Activated CD8-positive, alpha-beta T cell treated with anti-CD3 and anti-CD28 coated beads, Interleukin-2, amount 10 ng/mL, durations not matched to agents 7 days and 5 days (primary cell): Measurements from ENCODE around the gene SNRPB. TPM values are rescaled to one million over a fixed set of nuclear protein-coding genes. Genes with fewer than 3 reads are reported as not detected.

ENCODE experiments used
- ATAC-seq: fragments of 150-1000 bp; cut with Tn5 transposase; one replicate; pipeline ENCODE4 v1.10.0; 2021; ENCODE audit warnings: moderate library complexity
- CTCF ChIA-PET: fragments of 350-600 bp; sonication (Branson Sonifier 250); formaldehyde crosslinking; loops from one replicate; lab custom pipeline; 2021; ENCODE audit warnings: antibody characterized with exemption; lab: Charles Lee
- POLR2A ChIA-PET: fragments of 350-600 bp; sonication (Branson Sonifier 250); formaldehyde crosslinking; loops from one replicate; lab custom pipeline; 2021; ENCODE audit warnings: antibody characterized with exemption; lab: Charles Lee
- DNase-seq: peaks from one replicate; pipeline ENCODE4 v3.0.0-alpha.2; 2020
- H3K27ac Mint-ChIP-seq: one replicate; pipeline ENCODE4 v1.8.0; 2021; ENCODE audit warnings: mild to moderate bottlenecking, mixed read lengths
- H3K27me3 Mint-ChIP-seq: one replicate; pipeline ENCODE4 v1.8.0; 2021; ENCODE audit warnings: low read depth, mixed read lengths
- H3K36me3 Mint-ChIP-seq: one replicate; pipeline ENCODE4 v1.8.0; 2021; ENCODE audit warnings: low read depth, mixed read lengths
- H3K4me1 Mint-ChIP-seq: one replicate; pipeline ENCODE4 v1.8.0; 2021; ENCODE audit warnings: low read depth, mixed read lengths
- H3K4me3 Mint-ChIP-seq: one replicate; pipeline ENCODE4 v1.8.0; 2021; ENCODE audit warnings: mild to moderate bottlenecking, mixed read lengths
- H3K9me3 Mint-ChIP-seq: one replicate; pipeline ENCODE4 v1.8.0; 2022; ENCODE audit warnings: mixed read lengths; ENCODE audit not compliant: insufficient read depth
- total RNA-seq, 2 experiments: library from RNA; stranded (reverse); gene quantifications; one replicate each; pipeline ENCODE4 v1.2.3, GENCODE V29; 2021

SNRPB gene
- total RNA-seq, 2 experiments from 2014 or later: 338 to 339 TPM

GRCh38 chr20:2418388-2418787 lies 52.2 kb downstream of the SNRPB start:
- ATAC-seq (no peak), DNase-seq (no peak)
- Mint-ChIP-seq H3K4me1 (no peaks in the 10 kb centered on the region), H3K36me3 (no peaks in the 10 kb centered on the region), H3K27me3 (peaks cover 25% of the 10 kb centered on the region), H3K27ac (no peak overlapping the region), H3K4me3 (no peak overlapping the region), H3K9me3 (no peaks in the 10 kb centered on the region)
- ChIA-PET CTCF (interaction anchor here (0.7 kb wide), 1 partner anchor 453 kb away, joined by 3 read pairs; no protein-coding TSS in a partner anchor), POLR2A (no interaction called here)

DNA sequence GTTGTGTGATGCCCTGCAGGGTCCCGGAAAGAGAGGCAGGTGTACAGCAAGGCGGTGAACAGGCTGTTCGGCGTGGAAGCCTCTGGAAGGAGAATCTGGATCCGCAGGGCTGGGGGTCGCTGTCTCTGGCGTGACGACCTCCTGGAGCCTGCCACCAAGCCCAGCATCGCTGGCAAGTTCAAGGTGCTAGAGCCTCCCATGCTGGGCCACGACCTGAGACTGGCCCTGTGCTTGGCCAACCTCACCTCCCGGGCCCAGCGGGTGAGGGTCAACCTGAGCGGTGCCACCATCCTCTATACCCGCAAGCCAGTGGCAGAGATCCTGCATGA lies 53.4 kb downstream of the SNRPB start:
- Mint-ChIP-seq H3K27me3 (peaks cover 25% of the 10 kb centered on the region), H3K36me3 (no peaks in the 10 kb centered on the region), H3K9me3 (no peaks in the 10 kb centered on the region), H3K4me1 (no peaks in the 10 kb centered on the region), H3K4me3 (no peak overlapping the region), H3K27ac (no peak overlapping the region)
- DNase-seq (no peak), ATAC-seq (no peak)
- ChIA-PET POLR2A (no interaction called here), CTCF (no interaction called here)

DNA sequence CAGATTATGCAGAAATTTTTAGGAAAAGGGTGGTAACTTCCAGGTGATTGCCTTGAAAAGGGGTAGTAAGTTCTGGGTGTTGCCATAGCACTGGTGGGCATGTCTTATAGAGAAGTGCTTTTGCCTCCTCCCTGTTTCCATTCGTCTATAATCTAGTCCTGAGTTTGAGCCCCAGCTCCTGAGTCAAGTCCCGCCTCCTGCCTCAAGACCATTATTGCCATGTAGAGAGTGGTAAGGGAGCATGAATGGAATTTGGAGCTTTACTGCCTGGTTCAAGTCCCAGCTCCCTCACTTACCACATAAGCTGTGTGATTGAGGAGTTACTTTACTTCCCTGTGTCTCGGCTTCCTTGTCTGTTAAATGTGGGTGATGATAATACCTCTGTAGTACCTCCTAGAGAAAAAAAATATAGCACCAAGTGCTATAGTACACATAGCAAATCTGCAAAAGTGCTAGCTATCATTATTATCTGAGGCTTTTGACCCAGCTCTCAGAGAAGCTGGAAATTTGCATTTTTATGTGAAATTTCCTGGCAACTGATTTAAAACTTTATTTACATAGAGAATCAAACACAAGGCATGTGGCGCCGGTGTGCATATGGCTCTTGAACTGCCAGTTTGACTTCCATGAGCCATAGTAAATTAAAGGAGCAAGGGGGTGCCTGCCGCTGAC lies 53.9 kb downstream of the SNRPB start:
- Mint-ChIP-seq H3K27me3 (peaks cover 22% of the 10 kb centered on the region), H3K36me3 (no peaks in the 10 kb centered on the region), H3K9me3 (no peaks in the 10 kb centered on the region), H3K4me3 (no peak overlapping the region), H3K27ac (no peak overlapping the region), H3K4me1 (no peaks in the 10 kb centered on the region)
- ChIA-PET POLR2A (no interaction called here), CTCF (no interaction called here)
- ATAC-seq (no peak), DNase-seq (no peak)

Other genes starting within 250 kb of the SNRPB start
- gene TGM3, start 174.8 kb downstream of the SNRPB start, total RNA-seq: not detected
- gene TGM6, start 89.9 kb downstream of the SNRPB start, total RNA-seq: not detected
- 1 to 10 TPM; 8.7 to 9.0 TPM for gene ZNF343, start 38.1 kb upstream of the SNRPB start, total RNA-seq
- gene TMC2, start 65.8 kb upstream of the SNRPB start, total RNA-seq: not detected
- 100 to 1,000 TPM; 441 to 450 TPM for gene NOP56, start 181.8 kb upstream of the SNRPB start, total RNA-seq
- gene IDH3B, start 193.4 kb upstream of the SNRPB start, total RNA-seq: 100 to 1,000 TPM in 1 of 2 experiments, 10 to 100 TPM in 1; 99.6 to 100 TPM
- not detected for gene EBF4, start 222.0 kb upstream of the SNRPB start, total RNA-seq